ENCODE results near the gene KRTAP10-6.
"Not testable (repeated sequence)": the region's sequence is repeated elsewhere in the genome, so short reads cannot be mapped to it uniquely, and the experiment has no call there.

KRTAP10-6 gene, protein sequence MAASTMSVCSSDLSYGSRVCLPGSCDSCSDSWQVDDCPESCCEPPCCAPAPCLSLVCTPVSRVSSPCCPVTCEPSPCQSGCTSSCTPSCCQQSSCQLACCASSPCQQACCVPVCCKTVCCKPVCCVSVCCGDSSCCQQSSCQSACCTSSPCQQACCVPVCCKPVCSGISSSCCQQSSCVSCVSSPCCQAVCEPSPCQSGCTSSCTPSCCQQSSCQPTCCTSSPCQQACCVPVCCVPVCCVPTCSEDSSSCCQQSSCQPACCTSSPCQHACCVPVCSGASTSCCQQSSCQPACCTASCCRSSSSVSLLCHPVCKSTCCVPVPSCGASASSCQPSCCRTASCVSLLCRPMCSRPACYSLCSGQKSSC

DNA sequence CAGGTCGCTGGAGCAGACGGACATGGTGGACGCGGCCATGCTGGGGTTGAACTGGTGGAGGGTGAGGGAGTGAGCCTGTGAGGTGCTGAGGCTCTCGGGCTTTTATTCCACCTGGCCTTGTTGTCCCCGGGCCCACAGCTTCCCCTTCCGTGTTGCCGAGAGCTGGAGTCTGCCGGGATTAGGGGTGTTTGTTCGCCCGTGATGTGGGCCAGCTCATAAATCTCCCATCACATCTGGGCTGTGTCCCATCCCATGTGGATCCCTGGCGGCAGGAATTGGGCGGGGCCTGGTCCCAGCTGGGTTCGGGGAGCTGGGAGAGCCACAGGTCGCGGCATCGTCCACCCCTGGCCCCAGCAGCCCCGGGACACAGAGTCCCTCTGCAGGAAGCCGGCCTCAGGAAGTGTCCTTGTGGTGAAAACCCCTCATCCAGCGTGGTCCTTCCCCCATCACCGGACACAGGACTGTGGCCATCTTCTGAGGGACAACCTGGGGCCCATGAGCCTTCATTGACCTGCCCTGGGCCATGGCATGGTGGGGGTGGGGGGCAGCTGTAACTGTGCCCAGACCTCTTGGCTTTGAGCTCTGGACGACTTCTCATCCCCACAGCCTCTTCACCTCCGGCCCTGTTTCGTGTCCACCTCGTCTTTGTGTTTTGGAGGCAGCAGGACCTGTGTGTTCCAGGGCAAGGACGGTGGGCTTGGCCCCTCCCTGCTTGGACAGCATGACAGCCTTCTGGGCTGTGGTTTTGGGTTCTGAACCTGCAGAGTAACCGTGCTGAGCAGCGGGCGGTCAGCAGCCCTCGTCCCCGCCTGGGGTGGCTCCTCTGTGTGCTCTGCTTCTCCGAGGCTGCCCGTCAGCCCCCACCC lies at the start of gene KRTAP10-6:
Gene KRTAP10-6 (minus strand): TSS at position 60 of the 866 bp plus-strand sequence. CDS start 21 bp downstream, at position 39.
- Histone ChIP-seq H2AFZ (ENCODE audit: low read depth, low read length) (no peak within 1 kb of the TSS), H3K36me3 (ENCODE audit: insufficient read depth, low read length) (no peaks in the 10 kb centered on the region), H3K9me3 (ENCODE audit: low read length) (no peaks in the 10 kb centered on the region), H3K4me1 (ENCODE audit: insufficient read depth, low read length) (no peaks in the 10 kb centered on the region), H3K4me3 (ENCODE audit: low read length) (no peak within 1 kb of the TSS), H3K27me3 (ENCODE audit: insufficient read depth, low read length) (no peaks in the 10 kb centered on the region)

DNA sequence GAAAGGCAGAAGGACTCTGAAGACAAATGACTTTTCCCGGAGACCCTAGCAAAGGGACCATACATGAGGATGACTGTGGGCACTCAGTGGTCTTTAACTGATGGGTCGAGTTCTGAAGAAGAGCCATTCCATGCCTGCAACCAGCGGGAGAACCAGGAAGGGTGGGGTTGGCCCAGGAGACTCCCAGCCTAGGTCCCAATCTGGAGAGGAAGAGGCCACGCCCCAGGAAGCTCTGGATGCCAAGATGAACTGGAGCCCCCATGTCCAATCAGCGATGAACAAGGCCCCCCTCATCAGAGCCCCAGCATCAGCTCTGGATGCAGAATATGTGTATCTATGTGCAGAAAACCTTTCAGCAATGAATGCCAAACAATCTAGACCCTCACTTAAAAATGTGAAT lies 48.5 kb upstream of the KRTAP10-6 start:
- Histone ChIP-seq H3K9me3 (ENCODE audit: low read length) (peaks cover 3% of the 10 kb centered on the region), H3K36me3 (ENCODE audit: insufficient read depth, low read length) (no peaks in the 10 kb centered on the region), H2AFZ (ENCODE audit: low read depth, low read length) (no peak overlapping the region), H3K4me3 (ENCODE audit: low read length) (no peak overlapping the region), H3K27me3 (ENCODE audit: insufficient read depth, low read length) (no peaks in the 10 kb centered on the region), H3K4me1 (ENCODE audit: insufficient read depth, low read length) (peaks cover 10% of the 10 kb centered on the region)

DNA sequence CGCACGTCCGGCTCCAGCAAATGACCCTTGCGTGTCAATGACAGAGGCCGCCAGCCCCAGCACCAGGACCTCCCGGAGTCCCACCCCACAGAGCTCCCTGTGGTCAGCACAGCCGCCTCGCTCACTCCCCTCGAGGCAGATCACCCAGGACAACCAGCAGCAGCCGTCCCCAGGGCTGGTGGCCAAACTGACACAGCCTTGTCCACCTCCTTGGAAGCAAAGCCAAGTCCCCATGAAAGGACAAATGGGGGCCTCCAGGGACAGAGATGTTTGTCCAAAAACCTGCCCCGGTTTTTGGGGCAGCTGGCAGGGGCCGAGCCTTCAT lies 47.0 kb upstream of the KRTAP10-6 start:
- peaks cover 3% of the 10 kb centered on the region for H3K9me3 ChIP-seq (ENCODE audit: low read length)
- H3K27me3 ChIP-seq (ENCODE audit: insufficient read depth, low read length), result no peaks in the 10 kb centered on the region
- H3K4me3 ChIP-seq (ENCODE audit: low read length), result no peak overlapping the region
- peaks cover 10% of the 10 kb centered on the region for H3K4me1 ChIP-seq (ENCODE audit: insufficient read depth, low read length)
- no peak overlapping the region for H2AFZ ChIP-seq (ENCODE audit: low read depth, low read length)
- H3K36me3 ChIP-seq (ENCODE audit: insufficient read depth, low read length), result no peaks in the 10 kb centered on the region

DNA sequence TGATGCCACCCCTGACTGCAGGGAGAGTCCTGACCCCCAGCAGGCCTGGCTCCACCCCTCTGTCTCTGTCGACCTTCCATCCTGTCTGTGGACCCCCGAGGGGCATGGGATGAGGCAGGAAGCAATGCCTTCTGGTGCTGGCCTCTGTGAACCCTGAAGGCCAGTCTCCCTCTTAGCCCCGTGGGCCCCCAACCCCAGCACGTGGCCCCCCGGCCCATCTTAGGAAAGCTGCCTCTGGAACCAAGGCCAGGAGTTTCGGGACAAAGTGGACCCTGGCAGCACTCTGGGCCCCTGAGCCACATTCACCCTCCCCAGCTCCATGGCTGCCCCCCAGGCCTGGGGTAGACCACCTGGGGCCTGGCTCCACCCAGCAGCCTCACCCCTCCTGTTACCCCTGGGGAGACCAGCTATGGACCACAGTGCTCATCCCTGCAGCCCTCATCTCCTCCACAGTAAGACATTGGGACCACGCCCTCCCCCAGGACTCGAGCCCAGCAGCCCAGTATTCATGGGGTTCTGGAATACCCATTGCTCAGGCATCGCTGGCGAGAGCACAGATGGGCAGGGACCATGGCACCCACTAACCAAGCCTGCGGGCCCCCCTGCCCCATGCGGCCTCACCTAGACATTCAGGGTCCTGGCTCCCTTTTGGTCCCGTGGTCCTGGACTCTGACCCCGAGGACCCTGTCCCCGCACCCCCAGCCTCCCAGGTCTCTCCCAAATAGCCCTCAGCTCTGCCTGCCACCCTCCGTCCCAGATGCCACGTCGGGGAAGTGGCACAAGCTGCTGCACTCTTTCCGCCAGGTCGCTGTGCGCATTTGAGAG lies 46.4 kb upstream of the KRTAP10-6 start:
- not testable (repeated sequence) for H2AFZ ChIP-seq (ENCODE audit: low read depth, low read length); H3K9me3 ChIP-seq (ENCODE audit: low read length); H3K36me3 ChIP-seq (ENCODE audit: insufficient read depth, low read length); H3K4me3 ChIP-seq (ENCODE audit: low read length); H3K27me3 ChIP-seq (ENCODE audit: insufficient read depth, low read length)
- H3K4me1 ChIP-seq (ENCODE audit: insufficient read depth, low read length), result peaks cover 10% of the 10 kb centered on the region

DNA sequence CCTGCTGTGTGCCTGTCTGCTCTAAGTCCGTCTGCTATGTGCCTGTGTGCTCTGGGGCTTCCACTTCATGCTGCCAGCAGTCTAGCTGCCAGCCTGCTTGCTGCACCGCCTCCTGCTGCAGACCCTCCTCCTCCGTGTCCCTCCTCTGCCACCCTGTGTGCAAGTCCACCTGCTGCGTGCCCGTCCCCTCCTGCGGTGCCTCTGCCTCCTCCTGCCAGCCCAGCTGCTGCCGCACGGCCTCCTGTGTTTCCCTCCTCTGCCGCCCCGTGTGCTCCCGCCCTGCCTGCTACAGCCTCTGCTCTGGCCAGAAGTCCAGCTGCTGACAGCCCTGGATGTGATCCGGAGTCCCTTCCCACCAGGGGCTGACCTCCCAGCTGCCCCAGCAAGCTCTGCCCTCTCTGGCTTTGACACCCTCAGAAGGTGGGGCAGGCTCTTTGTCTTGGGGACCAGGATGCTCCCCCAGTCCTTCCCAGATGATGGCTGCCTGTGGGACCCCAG lies 45.6 kb upstream of the KRTAP10-6 start:
- H3K4me3 ChIP-seq (ENCODE audit: low read length); H3K9me3 ChIP-seq (ENCODE audit: low read length); H3K36me3 ChIP-seq (ENCODE audit: insufficient read depth, low read length); H3K27me3 ChIP-seq (ENCODE audit: insufficient read depth, low read length); H2AFZ ChIP-seq (ENCODE audit: low read depth, low read length): not testable (repeated sequence)
- H3K4me1 ChIP-seq (ENCODE audit: insufficient read depth, low read length), result peaks cover 10% of the 10 kb centered on the region

DNA sequence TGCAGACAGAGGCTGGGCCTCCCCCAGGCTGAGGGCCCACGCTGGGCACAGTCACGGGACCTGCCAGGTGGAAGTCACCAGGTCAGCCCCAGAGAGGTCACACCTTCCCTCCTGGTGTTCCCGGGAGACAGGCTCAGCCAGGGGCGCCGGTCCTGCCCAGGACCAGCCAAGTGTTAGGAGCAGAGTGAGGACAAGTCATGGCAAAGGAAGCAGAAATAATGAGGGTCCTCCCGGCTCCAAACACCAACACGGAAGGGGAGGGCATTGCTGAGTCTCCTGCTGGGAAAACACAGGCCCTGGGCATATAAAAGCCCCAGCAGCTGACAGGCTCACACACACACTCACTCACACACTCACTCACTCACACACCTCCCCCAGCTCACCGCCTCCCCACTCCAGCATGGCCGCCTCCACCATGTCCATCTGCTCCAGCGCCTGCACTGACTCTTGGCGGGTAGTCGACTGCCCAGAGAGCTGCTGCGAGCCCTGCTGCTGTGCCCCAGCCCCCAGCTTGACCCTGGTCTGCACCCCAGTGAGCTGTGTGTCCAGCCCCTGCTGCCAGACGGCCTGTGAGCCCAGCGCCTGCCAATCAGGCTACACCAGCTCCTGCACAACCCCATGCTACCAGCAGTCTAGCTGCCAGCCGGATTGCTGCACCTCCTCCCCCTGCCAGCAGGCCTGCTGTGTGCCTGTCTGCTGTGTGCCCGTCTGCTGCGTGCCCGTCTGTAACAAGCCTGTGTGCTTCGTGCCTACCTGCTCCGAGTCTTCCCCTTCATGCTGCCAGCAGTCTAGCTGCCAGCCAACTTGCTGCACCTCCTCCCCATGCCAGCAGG lies 44.9 kb upstream of the KRTAP10-6 start, which contains the start of gene KRTAP10-10:
Gene KRTAP10-10 (plus strand): TSS at position 339 of the 833 bp plus-strand sequence. CDS start 62 bp downstream, at position 401.
- Histone ChIP-seq H3K4me1 (ENCODE audit: insufficient read depth, low read length) (peaks cover 10% of the 10 kb centered on the region), H3K36me3 (ENCODE audit: insufficient read depth, low read length) (no peaks in the 10 kb centered on the region), H3K9me3 (ENCODE audit: low read length) (peaks cover 3% of the 10 kb centered on the region), H2AFZ (ENCODE audit: low read depth, low read length) (no peak within 1 kb of the TSS), H3K27me3 (ENCODE audit: insufficient read depth, low read length) (no peaks in the 10 kb centered on the region), H3K4me3 (ENCODE audit: low read length) (no peak within 1 kb of the TSS)

DNA sequence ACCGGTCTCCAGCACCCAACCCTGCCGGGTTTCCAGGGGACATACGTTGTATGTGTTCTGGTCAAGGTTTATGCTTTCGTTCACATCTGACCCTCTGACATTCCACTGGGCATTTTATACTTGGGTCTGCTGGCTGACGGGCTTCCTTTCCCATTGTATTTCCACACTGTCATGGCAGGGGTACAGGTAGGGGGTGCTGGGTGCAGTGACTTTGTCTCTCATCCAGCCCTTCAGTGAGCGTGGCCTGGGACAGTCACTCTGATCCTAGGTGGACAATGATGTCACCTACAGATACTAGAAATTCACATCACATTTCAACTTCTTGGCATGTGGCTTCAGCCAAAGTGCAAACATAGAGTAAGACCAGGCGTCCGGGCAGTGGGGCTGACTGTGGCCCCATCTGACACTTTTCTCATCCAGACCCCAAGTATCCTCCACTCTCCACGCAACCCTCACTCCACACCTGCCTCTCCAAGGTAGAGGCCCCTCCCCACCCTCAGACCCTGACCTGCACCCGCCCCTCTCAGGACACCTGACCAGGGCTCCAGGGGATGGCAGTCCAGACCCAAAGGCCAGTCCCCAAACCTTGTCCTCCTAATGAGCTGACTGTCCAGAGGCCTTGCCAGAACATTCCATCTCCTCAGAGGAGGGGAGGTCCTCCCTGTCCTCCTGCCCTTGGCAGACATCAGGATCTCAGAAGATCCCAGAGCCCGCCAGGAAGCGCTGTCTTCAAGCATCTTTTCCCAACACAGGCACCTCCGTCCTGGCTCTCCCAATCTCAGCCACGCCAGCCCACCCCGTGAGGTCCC lies 44.1 kb upstream of the KRTAP10-6 start:
- Histone ChIP-seq H3K4me1 (ENCODE audit: insufficient read depth, low read length) (peaks cover 10% of the 10 kb centered on the region), H2AFZ (ENCODE audit: low read depth, low read length) (no peak overlapping the region), H3K9me3 (ENCODE audit: low read length) (peaks cover 3% of the 10 kb centered on the region), H3K27me3 (ENCODE audit: insufficient read depth, low read length) (no peaks in the 10 kb centered on the region), H3K36me3 (ENCODE audit: insufficient read depth, low read length) (no peaks in the 10 kb centered on the region), H3K4me3 (ENCODE audit: low read length) (no peak overlapping the region)

DNA sequence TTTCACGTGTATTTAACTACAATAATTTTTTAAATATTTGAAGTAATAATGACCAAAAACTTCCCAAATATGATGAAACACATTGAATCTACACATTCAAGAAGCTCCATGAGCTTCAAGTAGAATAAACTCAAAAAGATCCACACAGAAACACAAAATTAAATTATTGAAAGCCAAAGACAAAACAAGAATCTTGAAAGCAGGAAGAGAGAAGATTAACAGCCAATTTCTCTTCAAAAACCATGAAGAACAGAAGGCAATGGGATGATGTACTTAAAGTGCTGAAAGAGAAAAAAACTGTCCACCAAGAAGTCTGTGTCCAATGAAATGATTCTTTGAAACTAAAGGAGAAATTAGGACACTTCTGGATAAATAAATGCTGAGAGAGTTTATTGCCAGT lies 39.8 kb upstream of the KRTAP10-6 start:
- Histone ChIP-seq H3K4me1 (ENCODE audit: insufficient read depth, low read length) (peaks cover 4% of the 10 kb centered on the region), H3K4me3 (ENCODE audit: low read length) (no peak overlapping the region), H3K27me3 (ENCODE audit: insufficient read depth, low read length) (no peaks in the 10 kb centered on the region), H3K36me3 (ENCODE audit: insufficient read depth, low read length) (no peaks in the 10 kb centered on the region), H2AFZ (ENCODE audit: low read depth, low read length) (no peak overlapping the region), H3K9me3 (ENCODE audit: low read length) (peaks cover 2% of the 10 kb centered on the region)

DNA sequence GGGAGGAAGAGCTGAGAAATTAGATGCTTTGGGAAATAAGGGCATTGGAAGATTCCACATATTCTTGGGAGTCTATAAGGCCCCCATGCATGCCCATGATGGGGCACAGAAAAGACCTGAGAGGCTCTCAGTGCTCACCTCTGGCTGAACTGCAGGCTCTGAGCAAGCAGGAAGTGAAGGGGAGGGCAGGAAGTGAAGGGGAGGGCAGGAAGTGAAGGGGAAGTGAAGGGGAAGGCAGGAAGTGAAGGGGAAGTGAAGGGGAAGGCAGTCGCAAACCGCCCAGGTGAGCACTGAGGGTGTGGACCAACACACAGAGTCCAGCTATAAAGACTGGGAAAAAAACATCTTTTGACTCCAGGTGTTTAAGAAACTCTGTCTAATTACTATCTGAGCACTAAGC lies 38.1 kb upstream of the KRTAP10-6 start:
- H3K9me3 ChIP-seq (ENCODE audit: low read length), result peaks cover 2% of the 10 kb centered on the region

DNA sequence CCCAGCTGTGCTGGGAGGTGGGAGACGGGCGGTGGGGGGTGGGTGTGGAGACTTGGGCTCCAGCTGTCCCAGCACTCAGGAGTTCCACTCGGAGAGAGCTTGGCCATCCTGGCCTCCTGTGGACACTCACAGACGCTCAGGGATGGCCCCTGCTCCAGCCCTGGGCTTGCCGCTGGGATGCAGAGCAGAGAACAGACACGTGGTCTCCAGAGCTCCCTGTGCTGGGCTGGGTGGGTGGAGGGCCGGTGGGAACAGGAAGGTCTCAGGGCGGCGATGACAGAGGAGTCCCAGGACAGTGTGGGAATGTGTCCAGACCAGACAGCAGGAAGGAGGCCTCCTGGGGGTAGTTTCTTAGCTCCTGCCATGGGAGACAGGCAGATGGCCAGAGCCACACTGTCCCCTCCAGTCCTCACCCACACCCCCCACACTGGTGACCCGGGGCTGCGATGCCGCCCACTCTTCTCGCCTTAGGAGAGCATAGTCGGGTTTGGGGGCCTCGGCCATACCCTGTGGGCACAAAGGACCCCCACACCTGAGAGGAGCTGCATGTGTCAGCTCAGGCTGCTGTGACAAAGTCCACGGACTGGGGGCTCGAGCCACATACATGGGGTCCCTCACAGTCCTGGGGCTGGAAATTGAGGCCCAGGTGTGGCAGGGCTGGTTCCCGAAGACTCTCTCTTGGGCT lies 36.5 kb upstream of the KRTAP10-6 start:
- Histone ChIP-seq H3K4me3 (ENCODE audit: low read length) (no peak overlapping the region), H3K9me3 (ENCODE audit: low read length) (peaks cover 2% of the 10 kb centered on the region), H2AFZ (ENCODE audit: low read depth, low read length) (no peak overlapping the region), H3K27me3 (ENCODE audit: insufficient read depth, low read length) (no peaks in the 10 kb centered on the region), H3K4me1 (ENCODE audit: insufficient read depth, low read length) (no peaks in the 10 kb centered on the region), H3K36me3 (ENCODE audit: insufficient read depth, low read length) (no peaks in the 10 kb centered on the region)

More for the DNA sequence above, 38.1 kb upstream of the KRTAP10-6 start:
- Histone ChIP-seq H3K27me3 (ENCODE audit: insufficient read depth, low read length) (no peaks in the 10 kb centered on the region), H2AFZ (ENCODE audit: low read depth, low read length) (no peak overlapping the region), H3K36me3 (ENCODE audit: insufficient read depth, low read length) (no peaks in the 10 kb centered on the region), H3K4me3 (ENCODE audit: low read length) (no peak overlapping the region), H3K4me1 (ENCODE audit: insufficient read depth, low read length) (no peaks in the 10 kb centered on the region)

DNA sequence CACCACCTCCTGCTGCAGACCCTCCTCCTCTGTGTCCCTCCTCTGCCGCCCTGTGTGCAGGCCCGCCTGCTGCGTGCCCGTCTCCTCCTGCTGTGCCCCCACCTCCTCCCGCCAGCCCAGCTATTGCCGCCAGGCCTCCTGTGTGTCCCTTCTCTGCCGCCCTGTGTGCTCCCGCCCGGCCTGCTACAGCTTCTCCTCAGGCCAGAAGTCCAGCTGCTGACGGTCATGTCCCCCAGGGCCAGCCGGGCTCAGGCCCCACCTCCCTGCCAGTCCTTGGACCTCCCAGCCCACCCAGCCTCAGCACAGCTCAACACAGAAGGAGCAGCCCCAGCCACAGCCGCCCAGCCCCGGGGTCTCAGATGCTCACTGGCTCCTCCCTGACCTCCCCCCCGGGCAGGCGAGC lies 35.5 kb upstream of the KRTAP10-6 start:
- H3K9me3 ChIP-seq (ENCODE audit: low read length); H2AFZ ChIP-seq (ENCODE audit: low read depth, low read length); H3K36me3 ChIP-seq (ENCODE audit: insufficient read depth, low read length); H3K27me3 ChIP-seq (ENCODE audit: insufficient read depth, low read length); H3K4me3 ChIP-seq (ENCODE audit: low read length); H3K4me1 ChIP-seq (ENCODE audit: insufficient read depth, low read length): not testable (repeated sequence)
